ENCODE data around the gene GTF2A2. TPM values are rescaled to one million over a fixed set of nuclear protein-coding genes. Genes with fewer than 3 reads are reported as not detected.

GTF2A2 gene
- total RNA-seq, 1 donor from 2014 or later, result 105 TPM

- H3K4me3 Mint-ChIP-seq (ENCODE audit: unreplicated experiment), result no peak overlapping the region
- no peak for TF ChIP-seq CTCF (IDR thresholded peaks at IDR 0.05; ENCODE audit: partially characterized antibody, unreplicated experiment)
- no peak overlapping the region for H3K27ac Mint-ChIP-seq (ENCODE audit: unreplicated experiment)
- H3K9me3 Mint-ChIP-seq (ENCODE audit: unreplicated experiment), result no peaks in the 10 kb centered on the region
- no peaks in the 10 kb centered on the region for H3K27me3 Mint-ChIP-seq (ENCODE audit: unreplicated experiment)
- H3K36me3 Mint-ChIP-seq (ENCODE audit: unreplicated experiment), result no peaks in the 10 kb centered on the region
- no peak for DNase-seq
- no peaks in the 10 kb centered on the region for H3K4me1 Mint-ChIP-seq (ENCODE audit: low read depth, unreplicated experiment)
Measured at GRCh38 chr15:59678172-59678571, 20.9 kb upstream of the GTF2A2 start.

- Mint-ChIP-seq H3K36me3 (ENCODE audit: unreplicated experiment) (no peaks in the 10 kb centered on the region), H3K27ac (ENCODE audit: unreplicated experiment) (no peak overlapping the region), H3K4me1 (ENCODE audit: low read depth, unreplicated experiment) (no peaks in the 10 kb centered on the region), H3K4me3 (ENCODE audit: unreplicated experiment) (no peak overlapping the region), H3K9me3 (ENCODE audit: unreplicated experiment) (no peaks in the 10 kb centered on the region), H3K27me3 (ENCODE audit: unreplicated experiment) (peaks cover 1% of the 10 kb centered on the region)
- no peak for DNase-seq
- no peak for TF ChIP-seq CTCF (IDR thresholded peaks at IDR 0.05; ENCODE audit: partially characterized antibody, unreplicated experiment)
Measured at GRCh38 chr15:59676565-59676964, 19.2 kb upstream of the GTF2A2 start.

DNA sequence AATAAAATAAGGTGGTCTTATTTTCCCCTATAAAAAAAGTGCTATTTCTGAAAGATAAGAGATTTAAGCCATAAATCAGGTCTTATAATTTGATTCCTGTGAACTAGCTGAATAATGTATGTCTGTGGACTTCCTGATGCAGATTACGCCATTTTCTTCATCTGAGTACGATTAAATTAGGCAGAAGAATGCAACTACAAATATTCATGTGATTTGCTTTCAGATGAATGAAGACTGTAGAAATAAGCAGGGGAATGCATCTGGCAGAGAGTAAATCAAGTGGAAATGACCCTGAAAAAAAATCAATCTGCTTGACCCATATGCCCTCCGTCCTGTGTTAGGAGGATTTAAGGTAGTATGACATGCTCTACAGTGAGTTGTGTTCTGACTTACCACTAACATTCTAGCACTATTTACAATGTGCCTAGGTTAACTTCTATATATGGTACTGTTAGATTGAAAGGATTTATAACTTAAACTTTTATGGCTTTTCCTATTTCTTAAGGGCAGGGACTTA lies 17.1 kb upstream of the GTF2A2 start:
- no peak for DNase-seq
- no peaks in the 10 kb centered on the region for H3K4me1 Mint-ChIP-seq (ENCODE audit: low read depth, unreplicated experiment)
- no peak for TF ChIP-seq CTCF (IDR thresholded peaks at IDR 0.05; ENCODE audit: partially characterized antibody, unreplicated experiment)
- H3K27ac Mint-ChIP-seq (ENCODE audit: unreplicated experiment), result no peak overlapping the region
- H3K4me3 Mint-ChIP-seq (ENCODE audit: unreplicated experiment), result no peak overlapping the region
- peaks cover 1% of the 10 kb centered on the region for H3K27me3 Mint-ChIP-seq (ENCODE audit: unreplicated experiment)
- no peaks in the 10 kb centered on the region for H3K36me3 Mint-ChIP-seq (ENCODE audit: unreplicated experiment)
- no peaks in the 10 kb centered on the region for H3K9me3 Mint-ChIP-seq (ENCODE audit: unreplicated experiment)

DNA sequence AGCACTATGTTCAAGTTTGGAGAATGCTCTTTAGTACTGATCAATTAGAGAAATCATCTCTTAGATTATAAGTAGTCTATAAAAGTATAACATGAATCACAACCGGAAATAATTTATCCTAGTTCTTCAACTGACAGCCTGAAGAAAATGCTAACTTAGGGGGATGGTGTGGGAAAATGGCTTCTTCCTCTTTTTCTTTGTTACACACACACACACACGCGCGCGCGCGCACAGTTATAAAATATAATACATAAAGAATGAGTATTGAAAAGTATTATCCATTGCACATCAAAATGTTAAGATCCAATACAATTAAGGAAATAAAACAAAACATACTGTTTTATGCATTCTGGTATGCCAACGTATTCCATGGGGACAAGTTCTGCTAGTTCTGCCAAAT lies 11.2 kb upstream of the GTF2A2 start:
- H3K9me3 Mint-ChIP-seq (ENCODE audit: unreplicated experiment), result no peaks in the 10 kb centered on the region
- no peaks in the 10 kb centered on the region for H3K36me3 Mint-ChIP-seq (ENCODE audit: unreplicated experiment)
- H3K27ac Mint-ChIP-seq (ENCODE audit: unreplicated experiment), result no peak overlapping the region
- no peak for TF ChIP-seq CTCF (IDR thresholded peaks at IDR 0.05; ENCODE audit: partially characterized antibody, unreplicated experiment)
- H3K4me1 Mint-ChIP-seq (ENCODE audit: low read depth, unreplicated experiment), result no peaks in the 10 kb centered on the region
- no peak overlapping the region for H3K4me3 Mint-ChIP-seq (ENCODE audit: unreplicated experiment)
- DNase-seq, result no peak
- peaks cover 1% of the 10 kb centered on the region for H3K27me3 Mint-ChIP-seq (ENCODE audit: unreplicated experiment)

DNA sequence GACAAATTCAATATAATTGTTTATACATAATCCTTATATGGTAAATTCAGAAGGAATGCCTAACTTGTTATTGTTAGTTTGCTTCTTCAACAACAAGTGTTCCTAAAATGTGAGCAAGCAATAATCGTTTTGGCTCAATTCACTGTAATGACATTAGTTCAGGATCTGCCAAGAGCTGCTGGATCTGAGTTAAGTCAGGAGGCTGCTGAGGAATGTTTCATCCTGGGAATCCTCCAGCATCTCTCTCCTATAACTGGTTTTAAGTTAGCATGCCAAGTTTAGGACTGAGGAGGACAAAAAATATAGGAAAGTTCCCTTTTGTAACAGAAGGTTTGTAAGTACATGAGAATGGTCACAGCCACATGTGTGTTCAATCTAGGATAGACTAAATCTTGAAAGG lies 4.9 kb upstream of the GTF2A2 start:
- Mint-ChIP-seq H3K36me3 (ENCODE audit: unreplicated experiment) (no peaks in the 10 kb centered on the region), H3K9me3 (ENCODE audit: unreplicated experiment) (no peaks in the 10 kb centered on the region), H3K4me3 (ENCODE audit: unreplicated experiment) (no peak overlapping the region), H3K27ac (ENCODE audit: unreplicated experiment) (no peak overlapping the region), H3K4me1 (ENCODE audit: low read depth, unreplicated experiment) (no peaks in the 10 kb centered on the region), H3K27me3 (ENCODE audit: unreplicated experiment) (no peaks in the 10 kb centered on the region)
- no peak for DNase-seq
- TF ChIP-seq CTCF (IDR thresholded peaks at IDR 0.05; ENCODE audit: partially characterized antibody, unreplicated experiment), result no peak

Data from glutamatergic neuron (in vitro differentiated cells).